Retina (tissue), 1 donor: ENCODE data around the gene HEMGN.
A peak's percentile ranks its signal among the peaks of the same experiment; 100 is the strongest.

Experiments used
- DNase-seq: peaks from one replicate; pipeline ENCODE4 v3.0.0-alpha.2; 2016

The HEMGN gene

DNA sequence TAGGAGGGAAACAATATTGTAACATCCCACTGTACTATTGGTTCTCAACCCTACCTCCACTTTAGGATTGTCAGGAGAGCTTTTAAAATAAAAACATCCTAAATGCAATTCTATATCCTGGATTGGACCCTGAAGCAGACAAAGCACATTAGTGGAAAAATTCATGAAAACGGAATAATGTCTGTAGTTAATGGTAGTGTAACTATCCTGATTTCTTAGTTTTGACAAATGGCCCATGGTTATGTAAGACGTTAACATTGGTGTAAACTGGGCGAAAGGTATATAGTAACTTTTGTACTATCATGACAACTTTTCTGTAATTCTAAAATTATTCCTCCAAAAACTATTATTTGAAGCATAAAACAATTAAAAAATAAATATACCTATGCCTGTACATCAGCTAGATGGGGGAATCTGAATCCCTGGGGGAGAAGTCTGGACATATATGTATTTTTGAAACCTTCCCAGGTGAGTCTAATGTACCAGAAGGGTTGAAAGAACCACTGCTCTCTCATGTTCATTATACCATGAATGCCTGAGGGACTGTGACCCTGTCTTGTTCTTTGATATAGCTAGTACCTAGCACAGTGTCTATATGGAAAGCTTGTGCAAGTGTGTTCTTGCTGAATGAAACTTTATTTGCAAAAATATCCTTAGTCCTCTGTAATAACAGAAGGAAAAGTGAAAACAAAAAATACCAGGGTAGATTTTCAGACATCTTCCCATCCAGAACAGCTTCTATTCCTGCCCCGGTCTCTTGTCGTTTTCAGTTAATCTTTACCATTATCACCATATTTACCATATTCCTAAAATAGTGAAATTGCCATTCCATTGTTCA lies 12.3 kb downstream of the HEMGN start:
- DNase-seq: no peak

GRCh38 chr9:97924386-97924785 lies 13.6 kb downstream of the HEMGN start:
- DNase-seq: no peak

GRCh38 chr9:97923529-97924108 lies 14.4 kb downstream of the HEMGN start:
- peak; percentile 89 for DNase-seq

DNA sequence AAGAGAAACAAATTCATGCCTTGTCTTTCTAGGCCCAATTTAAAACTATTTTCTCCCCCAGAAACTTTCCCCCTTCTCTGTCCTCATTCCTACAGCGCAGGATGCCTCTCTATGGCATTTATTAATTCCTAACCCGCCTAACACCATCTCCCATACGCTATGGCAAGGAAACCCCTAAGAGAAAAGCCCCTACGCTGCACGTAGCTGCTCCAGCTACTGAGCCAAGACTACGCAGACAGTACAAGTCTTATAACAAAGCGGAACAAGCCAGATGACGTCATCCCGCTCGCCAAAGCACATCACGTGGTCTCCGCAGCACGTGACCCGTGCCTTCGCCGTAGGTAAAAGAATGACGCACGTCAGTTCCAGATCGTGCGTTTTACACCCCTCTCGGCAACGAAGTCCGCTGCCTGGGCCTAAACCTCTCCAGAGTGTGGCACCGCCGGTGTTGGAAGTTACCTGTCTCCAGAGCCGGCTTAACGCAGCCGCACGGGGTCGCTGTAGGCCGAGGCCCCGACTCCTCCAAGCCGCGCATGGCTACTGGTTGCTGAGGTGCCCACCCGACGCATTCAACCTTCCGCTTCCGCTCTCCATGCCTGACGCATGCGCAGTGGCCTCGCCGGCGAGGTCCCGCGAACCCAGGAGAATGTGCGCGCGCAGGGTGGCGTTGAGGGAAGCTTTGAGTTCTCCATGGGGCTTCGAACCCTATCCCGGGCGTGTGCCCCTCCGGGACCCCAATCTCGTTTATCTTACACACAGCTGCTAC lies 15.8 kb downstream of the HEMGN start, which contains the start of gene TRMO:
TRMO (minus strand) TSS at position 542 of the 766 bp plus-strand sequence; CDS start at position 535, 7 bp downstream.
- DNase-seq: peak; percentile 100

DNA sequence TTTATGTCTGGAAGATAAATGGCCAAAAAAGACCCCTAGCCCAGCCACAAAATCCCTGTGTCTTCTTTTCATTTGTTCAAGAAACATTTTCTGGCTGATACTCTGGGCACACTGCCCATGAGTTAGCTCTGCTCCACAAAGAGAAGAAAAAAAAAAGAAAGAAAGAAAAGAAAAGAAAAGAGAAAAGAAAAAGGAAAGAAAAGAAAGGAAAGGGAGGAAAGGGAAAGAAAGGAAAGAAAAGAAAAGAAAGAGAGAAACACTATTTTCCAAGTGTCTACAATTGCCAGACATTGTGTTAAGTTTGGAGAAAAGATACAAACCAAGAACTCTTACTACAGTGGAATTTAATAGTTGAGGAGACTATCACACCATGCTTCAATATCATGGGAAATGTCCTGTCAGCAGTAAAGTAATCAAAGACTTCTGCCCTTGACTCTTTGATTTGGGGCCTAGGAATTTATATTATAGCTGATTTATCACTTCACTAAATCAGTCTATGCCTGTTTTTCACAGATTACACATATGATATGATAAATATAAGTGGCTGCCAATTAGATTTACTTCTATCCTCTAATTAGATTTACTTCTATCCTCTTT lies 18.7 kb downstream of the HEMGN start:
- no peak for DNase-seq

DNA sequence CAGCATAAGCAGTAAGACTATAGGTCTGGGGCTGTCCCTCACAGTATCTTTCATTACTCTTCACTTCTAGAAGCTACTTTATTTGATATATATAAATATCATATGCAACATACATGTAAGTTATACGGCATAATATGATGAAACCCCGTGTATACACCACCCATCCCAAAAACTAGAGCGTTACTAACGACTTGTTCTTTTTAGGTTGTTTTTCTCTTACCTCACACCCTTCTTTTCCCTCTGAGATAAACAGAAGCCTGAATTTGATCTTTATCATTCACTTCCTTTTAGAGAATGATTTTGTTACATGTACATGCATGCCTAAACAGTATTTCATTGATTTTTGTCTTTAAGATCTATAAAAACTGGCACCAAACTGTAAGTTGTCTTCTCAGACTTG lies 19.4 kb downstream of the HEMGN start:
- no peak for DNase-seq

GRCh38 chr9:97911970-97912369 lies 26.0 kb downstream of the HEMGN start:
- no peak for DNase-seq

- no peak for DNase-seq
Measured at GRCh38 chr9:97911528-97911927, 26.4 kb downstream of the HEMGN start.

DNA sequence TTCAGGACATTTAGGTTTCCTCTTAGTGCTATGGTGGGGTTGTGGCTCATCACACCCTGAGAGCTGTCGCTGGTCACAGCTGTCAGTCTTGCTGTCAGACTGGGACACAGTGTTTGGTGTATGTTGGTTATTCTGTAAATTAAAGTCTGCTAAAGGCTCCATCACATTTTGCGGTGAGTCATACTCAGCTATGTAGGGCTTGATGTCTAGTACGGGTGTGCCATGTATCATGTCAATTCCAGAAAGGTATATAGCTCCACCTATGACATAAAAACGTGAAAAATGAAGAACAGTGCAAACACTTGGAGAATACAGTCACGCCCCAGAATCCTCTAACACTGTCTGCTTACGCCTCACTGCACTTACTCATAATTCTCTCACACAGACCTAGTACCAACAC lies 27.6 kb downstream of the HEMGN start:
- DNase-seq: no peak

DNA sequence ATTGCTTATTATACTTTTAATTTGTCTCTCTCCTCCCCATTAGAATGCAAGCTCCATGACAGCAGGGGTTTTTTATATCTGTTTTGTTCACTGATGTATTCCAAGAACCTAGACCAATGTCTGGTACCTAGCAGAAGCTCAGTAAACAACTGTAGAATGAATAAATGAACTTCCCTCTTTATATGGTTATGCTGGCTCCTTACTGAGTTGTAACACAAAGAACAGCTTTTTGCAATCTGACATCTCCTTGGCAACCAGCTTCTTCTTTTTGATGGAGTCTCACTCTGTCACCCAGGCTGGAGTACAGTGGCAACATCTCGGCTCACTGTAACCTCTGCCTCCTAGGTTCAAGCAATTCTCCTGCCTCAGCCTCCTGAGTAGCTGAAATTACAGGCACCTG lies 29.3 kb downstream of the HEMGN start:
- no peak for DNase-seq

DNA sequence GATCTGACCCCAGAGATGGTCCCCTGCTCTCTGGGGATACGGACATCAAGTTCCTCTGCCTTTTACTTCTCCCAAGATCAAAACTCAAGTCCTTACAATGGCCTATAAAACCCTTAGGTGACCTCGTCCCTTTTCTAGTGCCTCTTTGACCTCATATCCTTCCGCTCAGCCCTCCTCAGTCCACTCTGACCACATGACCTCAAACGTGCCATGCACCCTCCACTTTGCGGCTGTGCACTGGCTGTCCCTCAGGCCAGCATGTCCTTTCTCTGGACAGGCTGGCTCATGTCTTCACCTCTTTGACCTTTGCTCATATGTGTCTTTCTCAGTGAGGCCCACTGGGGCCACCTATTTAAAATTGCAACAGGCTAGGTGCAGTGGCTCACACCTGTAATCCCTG lies 30.3 kb downstream of the HEMGN start:
- no peak for DNase-seq

GRCh38 chr9:97907046-97907445 lies 30.9 kb downstream of the HEMGN start:
- DNase-seq: no peak

DNA sequence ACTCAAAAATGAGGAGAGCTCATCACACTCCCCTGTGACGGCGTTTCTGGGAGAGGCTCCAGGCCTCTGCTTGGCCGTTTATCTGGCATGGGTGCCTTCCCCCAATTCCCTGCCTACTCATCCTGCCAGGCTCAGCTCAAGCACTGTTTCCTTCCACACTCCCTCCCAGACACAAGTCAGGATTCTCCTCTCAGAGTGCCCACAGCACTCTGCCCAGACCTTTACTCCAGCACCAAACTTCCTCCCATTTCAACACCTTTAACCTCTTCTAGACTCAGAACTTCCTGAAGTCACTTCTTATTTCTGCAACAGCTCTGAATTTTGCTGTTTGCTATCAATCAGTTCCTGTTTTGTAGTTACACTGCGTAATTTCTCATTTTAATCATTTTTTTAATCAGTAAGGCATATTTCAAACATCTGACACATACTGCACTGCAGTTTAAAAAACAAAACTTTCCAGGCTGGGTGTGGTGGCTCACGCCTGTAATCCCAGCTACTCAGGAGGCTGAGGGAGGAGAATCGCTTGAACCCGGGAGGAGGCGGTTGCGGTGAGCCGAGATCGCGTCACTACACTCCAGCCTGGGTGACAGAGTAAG lies 31.6 kb downstream of the HEMGN start:
- no peak for DNase-seq

DNA sequence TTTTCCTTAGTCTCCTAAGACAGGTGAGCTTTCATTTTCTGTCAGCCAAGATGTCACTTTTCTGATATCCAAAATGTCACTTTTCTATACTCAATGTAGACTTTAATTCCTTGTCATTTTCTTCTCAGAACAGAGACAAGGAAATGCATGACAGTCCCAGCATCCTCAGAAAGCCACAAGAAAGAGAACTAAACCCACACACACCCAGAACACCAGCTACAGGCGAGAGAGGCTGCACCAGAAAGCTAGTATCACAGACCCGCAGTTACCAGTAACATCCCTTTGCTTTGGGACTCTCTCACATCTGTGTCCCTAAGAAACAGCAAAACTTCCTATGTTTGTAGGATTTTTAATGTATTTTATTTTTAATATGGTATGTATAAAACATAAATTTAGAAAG lies 32.7 kb downstream of the HEMGN start:
- DNase-seq: no peak

DNA sequence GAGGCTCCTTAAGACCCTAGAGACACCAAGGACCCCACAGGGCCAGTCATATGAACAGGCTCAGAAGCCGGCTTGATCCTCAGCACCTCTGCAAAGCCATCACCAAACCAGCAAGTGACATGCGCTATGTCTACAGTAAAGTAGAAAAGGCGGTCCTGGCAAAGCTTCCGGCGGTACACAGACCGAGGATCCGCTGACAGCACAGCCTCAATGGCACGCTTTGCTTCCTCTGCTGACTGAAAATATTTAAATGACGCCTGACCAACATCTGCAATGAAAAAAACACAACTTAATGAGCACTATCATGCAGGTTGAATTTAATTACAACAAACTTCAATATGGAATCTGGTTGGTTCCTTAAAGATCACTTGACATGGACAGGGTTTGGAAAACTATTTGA lies 33.2 kb downstream of the HEMGN start:
- DNase-seq: no peak

DNA sequence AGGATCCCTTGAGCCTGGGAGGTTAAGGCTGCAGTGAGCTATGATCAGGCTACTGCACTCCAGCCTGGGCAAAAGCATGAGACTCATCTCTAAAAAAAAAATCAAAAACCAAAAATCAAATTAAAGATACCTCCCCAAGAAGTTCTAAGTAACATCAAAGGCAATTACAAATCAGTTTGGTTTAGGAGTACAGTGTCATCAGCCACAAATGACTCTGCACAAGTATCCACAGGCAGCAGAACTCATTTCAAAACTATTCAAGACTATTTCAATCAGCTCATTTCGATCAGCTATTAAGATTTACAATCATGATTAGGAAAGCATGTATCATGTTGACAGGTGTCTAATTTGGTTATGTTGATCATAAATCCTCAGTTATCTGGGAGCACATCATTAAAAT lies 34.8 kb downstream of the HEMGN start:
- DNase-seq: no peak

GRCh38 chr9:97900738-97901565 lies 37.0 kb downstream of the HEMGN start:
- peak; percentile 57 for DNase-seq

- DNase-seq: no peak
Measured at GRCh38 chr9:97900103-97900737, 37.8 kb downstream of the HEMGN start.

GRCh38 chr9:97895695-97896332 lies 42.2 kb downstream of the HEMGN start:
- DNase-seq: no peak

- DNase-seq: no peak
Measured at GRCh38 chr9:97895211-97895610, 42.8 kb downstream of the HEMGN start.

DNA sequence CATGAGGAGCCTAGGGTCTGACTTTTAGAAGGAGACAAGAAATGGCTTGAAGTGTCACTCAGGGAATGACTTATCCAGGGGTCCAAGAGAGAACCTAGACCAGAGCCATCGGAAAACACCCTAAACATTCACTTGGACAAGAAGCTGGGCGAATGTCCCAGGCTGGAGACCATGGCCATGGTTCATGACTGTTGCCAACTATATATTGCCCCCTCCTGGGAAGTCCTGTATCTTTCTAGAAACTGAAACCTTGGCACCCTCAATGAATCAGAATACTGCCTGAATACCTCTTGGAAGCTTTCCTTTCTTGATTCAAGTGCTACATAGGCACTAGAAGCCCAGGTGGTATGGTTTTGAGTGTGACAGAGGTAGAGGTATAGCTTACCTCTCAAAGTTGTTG lies 45.6 kb downstream of the HEMGN start:
- no peak for DNase-seq
